ENCODE results near the gene ADAR.
A peak's percentile ranks its signal among the peaks of the same experiment; 100 is the strongest.

The ADAR gene

GRCh38 chr1:154547105-154547732, 60.8 kb downstream of the ADAR start:
- H3K9me3 ChIP-seq (ENCODE audit: control insufficient read depth, low read length): no peaks in the 10 kb centered on the region
- H3K4me1 ChIP-seq (ENCODE audit: control insufficient read depth, insufficient read depth, low read length): peaks cover 39% of the 10 kb centered on the region
- no peak overlapping the region for H3K4me3 ChIP-seq (ENCODE audit: low read length)
- H3K9ac ChIP-seq (ENCODE audit: low read length): peak overlapping the region; percentile 12
- H3K36me3 ChIP-seq (ENCODE audit: control insufficient read depth, insufficient read depth, low read length): peaks cover 23% of the 10 kb centered on the region
- no peaks in the 10 kb centered on the region for H3K27me3 ChIP-seq (ENCODE audit: control insufficient read depth, insufficient read depth, low read length)

DNA sequence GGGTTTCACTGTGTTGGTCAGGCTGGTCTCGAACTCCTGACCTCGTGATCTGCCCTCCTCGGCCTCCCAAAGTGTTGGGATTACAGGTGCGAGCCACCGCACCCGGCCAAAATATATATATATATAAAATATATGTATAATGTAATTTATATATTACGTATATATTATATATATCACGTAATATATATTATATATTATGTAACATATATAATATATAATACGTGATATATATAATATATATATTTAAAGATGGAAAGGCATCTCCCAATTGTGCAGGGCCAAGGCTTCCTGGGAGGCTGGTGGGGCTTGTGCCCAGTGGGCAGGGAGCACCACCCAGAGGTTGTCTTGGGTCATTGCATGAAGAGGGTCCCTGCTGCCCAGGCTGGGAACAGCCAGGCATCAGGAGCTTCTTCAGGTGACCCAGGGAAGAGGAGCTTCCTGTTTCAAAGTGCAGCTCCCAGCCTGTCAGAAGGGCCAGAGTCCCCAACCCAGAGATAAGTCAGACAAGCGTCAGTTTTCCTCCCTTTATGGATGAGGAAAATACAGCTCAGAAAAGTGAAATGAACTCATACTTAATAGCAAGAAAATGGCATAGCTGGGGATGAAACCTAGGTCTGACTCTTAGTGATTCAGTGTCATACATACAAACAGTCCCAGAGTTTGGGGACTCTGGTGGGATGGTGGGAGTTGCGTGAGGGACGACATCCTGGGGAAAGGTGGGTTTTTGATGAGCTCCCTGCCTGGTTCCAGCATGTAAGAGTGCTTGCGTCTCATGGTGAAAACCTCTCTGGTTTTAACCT, 61.5 kb downstream of the ADAR start:
- Histone ChIP-seq H3K4me1 (ENCODE audit: control insufficient read depth, insufficient read depth, low read length) (peaks cover 34% of the 10 kb centered on the region), H3K9ac (ENCODE audit: low read length) (no peak overlapping the region), H3K4me3 (ENCODE audit: low read length) (no peak overlapping the region), H3K27me3 (ENCODE audit: control insufficient read depth, insufficient read depth, low read length) (peaks cover 3% of the 10 kb centered on the region), H3K9me3 (ENCODE audit: control insufficient read depth, low read length) (no peaks in the 10 kb centered on the region), H3K36me3 (ENCODE audit: control insufficient read depth, insufficient read depth, low read length) (peaks cover 16% of the 10 kb centered on the region)

DNA sequence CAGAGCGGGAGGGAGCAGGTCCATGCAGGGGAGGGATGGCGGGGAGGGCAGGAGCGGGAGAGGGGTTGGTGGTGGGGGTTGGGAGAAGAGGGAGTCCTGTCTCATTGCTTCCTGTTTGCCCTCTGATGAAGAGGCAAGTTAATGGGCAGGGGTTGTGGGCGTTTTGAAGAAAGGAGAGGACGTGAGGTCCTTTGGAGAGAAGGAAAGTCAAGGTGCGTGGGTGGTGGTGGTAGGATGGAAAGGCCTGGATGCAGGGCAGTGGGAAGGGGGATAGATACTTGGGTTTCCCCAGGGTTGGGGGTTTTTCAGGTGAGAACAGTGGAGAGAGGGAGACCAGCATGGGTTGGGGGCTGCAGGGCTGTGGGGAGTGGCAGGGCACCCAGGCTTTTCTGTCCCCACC, 66.8 kb downstream of the ADAR start:
- Histone ChIP-seq H3K36me3 (ENCODE audit: control insufficient read depth, insufficient read depth, low read length) (no peaks in the 10 kb centered on the region), H3K4me3 (ENCODE audit: low read length) (no peak overlapping the region), H3K9ac (ENCODE audit: low read length) (no peak overlapping the region), H3K27me3 (ENCODE audit: control insufficient read depth, insufficient read depth, low read length) (peaks cover 6% of the 10 kb centered on the region), H3K4me1 (ENCODE audit: control insufficient read depth, insufficient read depth, low read length) (no peaks in the 10 kb centered on the region), H3K9me3 (ENCODE audit: control insufficient read depth, low read length) (no peaks in the 10 kb centered on the region)

GRCh38 chr1:154539486-154540483, 68.2 kb downstream of the ADAR start:
- Histone ChIP-seq H3K4me1 (ENCODE audit: control insufficient read depth, insufficient read depth, low read length) (no peaks in the 10 kb centered on the region), H3K36me3 (ENCODE audit: control insufficient read depth, insufficient read depth, low read length) (no peaks in the 10 kb centered on the region), H3K27me3 (ENCODE audit: control insufficient read depth, insufficient read depth, low read length) (peaks cover 6% of the 10 kb centered on the region), H3K9ac (ENCODE audit: low read length) (no peak overlapping the region), H3K9me3 (ENCODE audit: control insufficient read depth, low read length) (no peaks in the 10 kb centered on the region), H3K4me3 (ENCODE audit: low read length) (no peak overlapping the region)

DNA sequence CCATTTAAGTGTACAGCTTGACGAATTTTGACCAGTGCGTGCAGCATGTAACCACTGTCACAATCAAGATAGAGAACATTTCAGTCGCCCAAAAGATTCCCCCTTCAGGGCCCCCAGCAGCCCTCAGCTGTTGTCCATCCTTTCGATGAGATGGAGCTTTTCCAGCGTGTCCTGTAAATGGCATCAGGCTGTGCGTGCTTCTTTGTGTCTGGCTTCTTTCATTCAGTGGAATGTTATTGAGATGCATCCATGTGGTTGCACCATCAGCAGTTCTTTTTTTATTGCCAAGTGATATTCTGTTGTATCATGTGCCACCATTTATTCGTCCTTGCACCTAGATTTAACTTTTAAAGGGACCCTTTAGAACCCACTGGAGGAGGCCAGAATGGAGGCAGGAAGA, 71.4 kb downstream of the ADAR start:
- Histone ChIP-seq H3K27me3 (ENCODE audit: control insufficient read depth, insufficient read depth, low read length) (peaks cover 4% of the 10 kb centered on the region), H3K9me3 (ENCODE audit: control insufficient read depth, low read length) (no peaks in the 10 kb centered on the region), H3K9ac (ENCODE audit: low read length) (no peak overlapping the region), H3K4me1 (ENCODE audit: control insufficient read depth, insufficient read depth, low read length) (no peaks in the 10 kb centered on the region), H3K36me3 (ENCODE audit: control insufficient read depth, insufficient read depth, low read length) (no peaks in the 10 kb centered on the region), H3K4me3 (ENCODE audit: low read length) (no peak overlapping the region)

- no peaks in the 10 kb centered on the region for H3K27me3 ChIP-seq (ENCODE audit: control insufficient read depth, insufficient read depth, low read length)
- no peaks in the 10 kb centered on the region for H3K36me3 ChIP-seq (ENCODE audit: control insufficient read depth, insufficient read depth, low read length)
- H3K9ac ChIP-seq (ENCODE audit: low read length): no peak overlapping the region
- H3K4me1 ChIP-seq (ENCODE audit: control insufficient read depth, insufficient read depth, low read length): no peaks in the 10 kb centered on the region
- no peaks in the 10 kb centered on the region for H3K9me3 ChIP-seq (ENCODE audit: control insufficient read depth, low read length)
- no peak overlapping the region for H3K4me3 ChIP-seq (ENCODE audit: low read length)
Observed at GRCh38 chr1:154533952-154534844, 73.8 kb downstream of the ADAR start.

Measured in mucosa of stomach (tissue), 1 donor.